HG03521 (cell line): ENCODE data around the gene RALA.
"Not testable (repeated sequence)": the region's sequence is repeated elsewhere in the genome, so short reads cannot be mapped to it uniquely, and the experiment has no call there.

Source experiments
- ATAC-seq: cut with Tn5 transposase; IDR thresholded peaks from one replicate; pipeline ENCODE4 v1.9.1; 2021; ENCODE audit warnings: mild to moderate bottlenecking, moderate library complexity; ENCODE audit not compliant: unreplicated experiment

RALA gene

GRCh38 chr7:39721919-39722597, 98.7 kb downstream of the RALA start:
- no peak for ATAC-seq

GRCh38 chr7:39727231-39728012, 104.0 kb downstream of the RALA start:
- ATAC-seq = no peak

- peak; percentile 93 for ATAC-seq
Measured at GRCh38 chr7:39732837-39733804, 109.7 kb downstream of the RALA start.

GRCh38 chr7:39733881-39734632, 110.7 kb downstream of the RALA start:
- ATAC-seq = no peak

DNA sequence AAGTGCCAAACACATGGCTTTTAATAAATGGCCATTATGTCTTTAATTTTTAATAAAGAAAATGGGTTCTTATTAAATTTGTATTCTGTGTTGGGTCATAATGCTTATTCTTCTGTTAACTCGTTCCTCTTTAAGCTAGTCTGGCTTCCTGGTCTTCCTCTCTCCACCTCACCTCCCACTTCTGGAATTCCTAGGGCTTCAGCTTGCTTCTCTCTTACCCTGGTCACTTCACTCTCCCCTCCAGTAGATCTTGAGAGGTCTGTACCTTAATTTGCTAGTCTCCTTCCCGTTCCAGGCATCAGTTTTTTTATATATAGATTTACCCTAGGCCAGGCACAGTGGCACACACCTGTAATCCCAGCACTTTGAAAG, 111.2 kb downstream of the RALA start:
- no peak for ATAC-seq

DNA sequence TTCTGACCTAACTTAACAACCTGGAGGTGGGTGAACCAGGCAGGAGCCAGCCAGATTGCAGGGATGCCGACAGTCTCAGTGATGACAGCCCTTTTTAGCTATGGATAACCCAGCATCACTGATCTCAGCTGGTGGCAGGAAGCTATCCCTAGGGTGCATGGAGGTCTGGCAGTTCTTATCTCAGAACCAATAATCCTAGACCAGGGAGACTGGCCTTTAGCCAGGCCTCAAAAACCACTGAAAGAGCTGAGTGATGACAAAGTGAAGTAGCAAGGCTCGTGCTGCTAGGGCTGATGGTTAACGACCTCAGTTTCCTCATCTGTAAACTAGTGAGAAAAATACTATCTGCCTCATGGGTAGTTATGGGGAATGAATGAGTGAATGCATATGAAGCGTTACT, 112.5 kb downstream of the RALA start:
- no peak for ATAC-seq

- ATAC-seq = no peak
Measured at GRCh38 chr7:39741942-39742623, 118.7 kb downstream of the RALA start.

- ATAC-seq = no peak
Measured at GRCh38 chr7:39744620-39745019, 121.2 kb downstream of the RALA start.

GRCh38 chr7:39745320-39745719, 121.9 kb downstream of the RALA start:
- no peak for ATAC-seq

DNA sequence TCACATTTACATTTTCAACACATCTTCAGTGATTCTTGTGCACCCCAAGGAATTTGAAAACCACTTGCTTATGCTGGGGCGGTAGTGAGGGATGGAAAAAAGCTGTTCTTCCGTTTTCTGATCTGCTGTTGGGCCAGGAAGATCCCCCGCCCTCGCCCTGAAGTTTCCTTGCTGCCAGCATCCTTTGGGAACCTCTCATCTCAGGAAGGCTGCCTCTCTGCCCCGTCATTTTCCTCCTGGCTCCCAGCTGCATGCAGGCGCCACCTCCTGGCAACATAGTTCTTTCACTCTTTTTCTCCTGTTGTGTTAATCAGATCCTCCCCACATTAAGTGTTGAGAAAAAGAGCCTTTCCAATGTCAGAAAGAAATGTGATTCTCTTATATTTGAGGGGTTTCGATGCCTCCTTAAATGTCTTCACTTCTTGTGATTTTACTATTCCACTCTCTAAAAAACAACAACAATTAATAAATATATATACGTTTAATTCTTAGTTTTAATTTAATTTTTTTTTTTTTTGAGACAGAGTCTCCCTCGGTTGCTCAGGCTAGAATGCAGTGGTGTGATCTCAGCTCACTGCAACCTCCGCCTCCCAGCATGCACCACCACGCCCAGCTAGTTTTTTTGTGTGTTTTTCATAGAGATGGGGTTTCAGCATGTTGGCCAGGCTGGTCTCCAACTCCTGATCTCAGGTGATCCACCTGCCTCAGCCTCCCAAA, 122.9 kb downstream of the RALA start:
- no peak for ATAC-seq

- ATAC-seq = no peak
Measured at GRCh38 chr7:39749177-39749576, 125.8 kb downstream of the RALA start.

GRCh38 chr7:39749717-39750116, 126.3 kb downstream of the RALA start:
- no peak for ATAC-seq

DNA sequence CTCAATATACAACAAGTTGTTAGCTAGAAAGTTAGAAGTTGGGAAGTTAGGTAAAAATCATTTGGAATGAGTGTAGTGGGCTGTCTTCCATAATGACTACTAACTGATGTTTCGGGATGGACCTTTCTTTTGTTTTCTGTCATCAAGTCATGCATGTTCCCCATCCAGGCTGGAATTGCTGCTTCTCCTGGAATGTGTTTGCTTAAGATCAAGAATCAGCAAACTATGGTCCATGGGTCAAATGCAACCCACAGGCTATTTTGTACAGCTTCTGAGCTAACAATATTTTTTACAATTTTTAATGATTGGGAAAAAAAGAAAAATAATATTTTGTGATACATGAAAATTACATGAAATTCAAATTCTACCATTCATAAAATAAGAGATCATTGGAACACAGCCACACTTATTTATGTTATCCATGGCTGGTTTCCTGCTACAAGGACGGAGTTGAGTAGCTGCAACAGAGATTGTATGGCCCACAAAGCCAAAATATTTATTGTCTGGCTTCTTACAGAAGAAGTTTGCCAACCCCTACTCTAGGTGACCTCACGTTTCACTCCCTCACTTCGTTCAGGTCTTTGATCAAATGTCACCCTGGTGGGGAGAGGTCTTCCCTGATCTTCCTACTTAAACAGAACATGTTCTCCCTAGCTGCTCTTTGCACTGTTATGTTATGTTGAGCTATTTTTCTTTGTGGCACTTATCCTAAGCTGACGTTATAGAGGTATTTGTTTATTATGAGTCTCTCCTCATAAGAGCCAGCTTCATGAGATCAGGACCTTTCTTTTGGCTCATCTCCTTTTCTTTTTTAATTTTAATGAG, 127.1 kb downstream of the RALA start:
- ATAC-seq = no peak

- not testable (repeated sequence) for ATAC-seq
Measured at GRCh38 chr7:39753237-39753636, 129.9 kb downstream of the RALA start.

GRCh38 chr7:39753823-39754325, 130.5 kb downstream of the RALA start:
- no peak for ATAC-seq

DNA sequence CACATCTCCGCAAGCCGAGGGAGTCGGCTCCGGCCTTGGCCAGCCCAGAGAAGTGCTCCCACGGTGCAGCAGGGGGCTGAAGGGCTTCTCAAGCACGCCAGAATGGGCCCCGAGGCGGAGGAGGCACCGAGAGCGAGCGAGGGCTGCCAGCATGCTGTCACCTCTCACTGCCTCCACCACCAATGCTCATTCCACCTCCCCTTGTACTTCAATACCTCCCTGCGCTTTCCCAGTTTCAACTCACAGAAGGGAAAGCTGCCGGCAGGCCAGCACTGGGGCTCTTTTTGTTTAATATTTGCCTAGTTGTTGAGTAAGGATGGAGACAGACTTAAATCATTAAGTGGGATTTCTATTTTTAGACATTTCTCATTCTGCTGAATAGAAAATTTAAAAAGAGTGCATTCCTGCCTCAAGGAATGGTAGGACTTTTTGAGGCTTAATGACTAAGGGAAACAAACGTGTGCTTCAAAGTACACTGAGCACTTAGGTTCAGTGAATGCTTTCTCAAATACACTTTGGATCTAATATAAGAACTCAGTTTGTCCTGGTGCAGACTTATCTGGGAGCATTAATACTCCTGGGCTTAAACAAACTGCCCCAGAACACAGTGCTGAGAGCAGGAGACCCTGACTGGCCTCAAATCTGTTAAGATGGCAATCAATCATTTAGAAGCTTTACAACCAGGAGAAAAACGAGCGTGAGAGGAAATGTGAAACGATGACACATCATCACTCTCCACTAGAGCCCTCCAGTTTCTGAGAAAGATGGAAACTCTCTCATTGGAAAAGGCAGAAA, 131.2 kb downstream of the RALA start:
- no peak for ATAC-seq

DNA sequence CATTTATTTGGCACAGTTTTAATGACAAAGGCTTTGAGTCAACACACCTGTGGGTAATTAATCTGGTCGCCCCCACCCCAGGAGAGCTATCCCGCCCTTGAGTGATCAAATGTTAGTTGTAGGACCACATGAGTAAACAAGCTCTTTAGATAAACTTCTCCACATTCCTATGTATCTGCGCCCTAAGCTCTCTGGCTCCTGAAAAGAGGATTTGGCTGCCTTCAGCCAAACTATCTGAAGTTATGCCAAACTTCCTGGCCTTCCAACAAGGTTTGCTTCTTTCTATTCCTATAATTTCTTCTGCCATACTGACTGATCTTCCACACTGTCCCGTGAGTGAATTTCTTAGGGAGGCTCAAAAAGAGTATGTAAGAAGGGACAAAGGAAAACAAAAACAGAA, 134.2 kb downstream of the RALA start:
- ATAC-seq = no peak
